Smooth muscle cell (in vitro differentiated cells): ENCODE results near the gene HOXC12. TPM values are rescaled to one million over a fixed set of nuclear protein-coding genes. Genes with fewer than 3 reads are reported as not detected.

ENCODE experiments used
- DNase-seq: peaks from one replicate; lab custom pipeline; 2025; ENCODE audit not compliant: unreplicated experiment; lab: John Stamatoyannopoulos, UW
- H2AFZ ChIP-seq: fragments of 200-600 bp; sonication (generic); 2 replicates; pipeline ENCODE4 v1.6.0; 2016; ENCODE audit warnings: antibody characterized with exemption, low read depth, mild to moderate bottlenecking
- H3F3A ChIP-seq: fragments of 200-600 bp; sonication (generic); 2 replicates; pipeline ENCODE4 v1.6.0; 2017; ENCODE audit warnings: antibody characterized with exemption, low read depth
- H3K27ac ChIP-seq: fragments of 200-600 bp; sonication (generic); 2 replicates; pipeline ENCODE4 v1.5.1; 2016; ENCODE audit warnings: low read depth, mild to moderate bottlenecking
- H3K27me3 ChIP-seq: fragments of 200-600 bp; sonication (generic); 2 replicates; pipeline ENCODE4 v1.6.1; 2016; ENCODE audit warnings: low read depth, mild to moderate bottlenecking
- H3K36me3 ChIP-seq: fragments of 200-600 bp; sonication (generic); 2 replicates; pipeline ENCODE4 v1.5.1; 2016; ENCODE audit warnings: low read depth
- H3K4me1 ChIP-seq: fragments of 200-600 bp; sonication (generic); 2 replicates; pipeline ENCODE4 v1.5.1; 2016; ENCODE audit warnings: low read depth
- H3K4me2 ChIP-seq: fragments of 200-600 bp; sonication (generic); 2 replicates; pipeline ENCODE4 v1.6.0; 2016; ENCODE audit warnings: mild to moderate bottlenecking
- H3K4me3 ChIP-seq: fragments of 200-600 bp; sonication (generic); 2 replicates; pipeline ENCODE4 v1.5.1; 2016; ENCODE audit warnings: mild to moderate bottlenecking
- H3K79me2 ChIP-seq: fragments of 200-600 bp; sonication (generic); 2 replicates; pipeline ENCODE4 v1.6.0; 2016; ENCODE audit warnings: low read depth, mild to moderate bottlenecking
- H3K9ac ChIP-seq: fragments of 200-600 bp; sonication (generic); 2 replicates; pipeline ENCODE4 v1.6.0; 2016; ENCODE audit warnings: low read depth
- H3K9me3 ChIP-seq: fragments of 200-600 bp; sonication (generic); replicated peaks from 2 replicates; pipeline ENCODE4 v1.5.1; 2016; ENCODE audit warnings: low read depth
- H4K20me1 ChIP-seq: fragments of 200-600 bp; sonication (generic); 2 replicates; pipeline ENCODE4 v1.6.0; 2016; ENCODE audit warnings: low read depth
- WGBS: methylation state at CpG from one replicate; pipeline ENCODE4 v1.1.7; 2016; ENCODE audit warnings: low lambda C conversion rate; 5-methylcytosine and 5-hydroxymethylcytosine counted together
- polyA plus RNA-seq: library from polyadenylated mRNA; unstranded; fragments of >200 nt; fragmentation: Nextera tagmentation; extraction: Ambion mirVana; gene quantifications from 2 replicates; pipeline ENCODE4 v1.2.1, GENCODE V29; 2016
- total RNA-seq: library from RNA; depleted of rRNA; stranded (reverse); fragments of >200 nt; gene quantifications from 2 replicates; pipeline ENCODE4 v1.2.3, GENCODE V29; 2014
- TF ChIP-seq, protein P1 (sequence below): fragments of 200-600 bp; sonication (generic); IDR thresholded peaks from 2 replicates; pipeline ENCODE4 v1.5.1; 2017; ENCODE audit warnings: borderline replicate concordance, mild to moderate bottlenecking, antibody characterized with exemption; ENCODE audit not compliant: insufficient read depth, poor library complexity, severe bottlenecking

The HOXC12 gene
- total and polyA plus RNA-seq, 2 experiments from 2014 or later: 0.32 TPM; not detected in 1

DNA sequence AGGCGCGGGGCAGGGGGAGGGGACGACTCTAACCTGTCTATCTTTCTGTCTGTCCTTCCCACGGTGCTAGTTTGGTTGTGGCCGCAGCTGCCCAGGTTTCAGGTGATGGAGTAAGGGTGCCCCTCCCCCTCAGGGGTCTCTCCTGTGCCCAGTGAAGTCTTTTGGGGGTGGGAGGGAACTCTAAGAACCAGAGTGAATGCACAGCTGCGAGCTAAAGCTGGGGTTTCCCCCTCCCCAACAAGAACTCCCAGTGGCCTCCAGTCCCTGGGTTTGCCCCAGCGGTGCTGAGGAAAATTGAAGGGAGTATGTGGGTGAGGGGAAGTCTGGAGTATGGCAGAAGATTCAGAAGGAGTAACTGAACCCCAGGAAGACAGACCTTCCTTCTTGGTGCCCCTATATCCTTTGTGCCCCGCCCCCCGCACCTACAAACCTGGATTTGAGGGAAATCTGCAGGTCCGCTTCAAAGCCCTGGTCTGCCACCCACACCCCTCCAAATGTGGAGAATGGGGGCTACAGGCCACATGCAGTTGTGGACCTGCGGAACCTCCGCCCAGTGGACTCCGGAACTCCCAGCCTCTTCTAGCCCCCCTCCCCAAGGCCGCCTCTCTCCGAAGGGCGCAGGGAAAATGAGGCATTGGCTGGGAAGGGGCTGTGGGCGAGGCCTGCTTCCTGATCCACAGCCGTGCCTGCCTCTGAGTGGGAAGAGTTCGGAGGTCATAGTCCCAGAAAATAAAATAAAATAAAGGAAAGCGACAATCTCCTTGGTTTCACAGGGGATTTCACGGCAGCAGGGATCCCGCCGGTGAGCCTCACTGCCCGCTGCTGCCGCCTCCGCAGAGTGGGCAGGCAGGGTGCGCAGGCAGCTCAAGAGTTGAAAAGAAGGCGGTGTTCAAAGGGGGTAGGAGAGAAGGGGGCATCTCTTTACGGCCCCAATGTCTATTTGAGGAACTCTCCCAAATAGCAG, 41.8 kb downstream of the HOXC12 start:
- no peaks in the 10 kb centered on the region for H3K79me2 ChIP-seq
- peak overlapping the region; percentile 63 for H3K9ac ChIP-seq

DNA sequence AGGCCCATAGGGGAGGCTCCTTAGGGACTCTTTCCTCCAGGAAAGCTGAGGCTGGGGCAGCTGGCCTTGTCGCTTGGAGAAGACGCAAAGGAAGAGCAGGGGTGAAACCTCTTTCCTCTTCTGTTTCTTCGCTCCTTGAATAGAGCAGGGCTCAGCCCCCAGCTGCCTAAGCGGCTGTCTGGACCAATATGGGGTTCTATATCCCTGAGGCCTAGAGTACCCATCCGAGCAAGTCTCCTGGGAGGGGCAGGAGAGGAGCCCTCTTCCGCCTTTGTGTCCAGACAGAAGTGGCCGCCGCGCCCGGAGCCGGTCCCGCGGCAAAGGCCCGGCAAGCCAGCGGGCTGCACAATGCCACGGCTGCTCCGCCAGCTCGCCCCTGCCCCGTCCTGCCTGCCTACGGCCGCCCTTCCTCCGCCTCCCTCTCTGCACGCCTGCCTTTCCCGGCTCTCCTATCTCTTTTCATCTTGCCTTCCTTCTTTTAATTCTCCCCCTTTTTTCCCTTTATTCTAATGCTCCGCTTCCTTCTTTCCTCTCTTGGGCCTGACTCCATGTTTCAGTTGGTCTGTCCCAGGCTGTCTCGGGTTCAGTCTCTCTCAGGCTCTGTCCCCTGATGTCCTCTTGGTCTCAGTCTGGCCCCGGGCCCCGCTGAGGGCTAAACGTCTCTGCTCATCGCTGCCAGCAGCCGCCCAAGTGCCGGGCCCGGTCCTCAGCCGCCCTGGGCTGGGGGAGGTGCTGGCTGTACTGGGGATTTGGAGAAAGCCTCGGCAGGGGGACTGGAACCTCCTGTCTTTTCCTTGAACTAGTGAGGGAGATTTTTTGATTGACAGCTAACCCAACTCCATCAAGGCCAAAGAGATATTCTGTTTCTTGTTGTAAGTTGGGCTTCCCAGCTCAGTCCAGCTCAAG, 42.8 kb downstream of the HOXC12 start:
- H3F3A ChIP-seq: no peaks in the 10 kb centered on the region
- peak overlapping the region; percentile 29 for H3K4me2 ChIP-seq
- peaks cover 100% of the 10 kb centered on the region for H3K27me3 ChIP-seq
- no peak overlapping the region for H3K27ac ChIP-seq
- H3K36me3 ChIP-seq: no peaks in the 10 kb centered on the region
- WGBS: 15% methylated on average over 35 of the region's 35 CpGs
- no peaks in the 10 kb centered on the region for H3K9me3 ChIP-seq
- no peak overlapping the region for H2AFZ ChIP-seq
- DNase-seq: no peak
- H3K4me3 ChIP-seq: no peak overlapping the region
- no peaks in the 10 kb centered on the region for H3K79me2 ChIP-seq
- peaks cover 7% of the 10 kb centered on the region for H3K4me1 ChIP-seq
- TF ChIP-seq, protein P1, sequence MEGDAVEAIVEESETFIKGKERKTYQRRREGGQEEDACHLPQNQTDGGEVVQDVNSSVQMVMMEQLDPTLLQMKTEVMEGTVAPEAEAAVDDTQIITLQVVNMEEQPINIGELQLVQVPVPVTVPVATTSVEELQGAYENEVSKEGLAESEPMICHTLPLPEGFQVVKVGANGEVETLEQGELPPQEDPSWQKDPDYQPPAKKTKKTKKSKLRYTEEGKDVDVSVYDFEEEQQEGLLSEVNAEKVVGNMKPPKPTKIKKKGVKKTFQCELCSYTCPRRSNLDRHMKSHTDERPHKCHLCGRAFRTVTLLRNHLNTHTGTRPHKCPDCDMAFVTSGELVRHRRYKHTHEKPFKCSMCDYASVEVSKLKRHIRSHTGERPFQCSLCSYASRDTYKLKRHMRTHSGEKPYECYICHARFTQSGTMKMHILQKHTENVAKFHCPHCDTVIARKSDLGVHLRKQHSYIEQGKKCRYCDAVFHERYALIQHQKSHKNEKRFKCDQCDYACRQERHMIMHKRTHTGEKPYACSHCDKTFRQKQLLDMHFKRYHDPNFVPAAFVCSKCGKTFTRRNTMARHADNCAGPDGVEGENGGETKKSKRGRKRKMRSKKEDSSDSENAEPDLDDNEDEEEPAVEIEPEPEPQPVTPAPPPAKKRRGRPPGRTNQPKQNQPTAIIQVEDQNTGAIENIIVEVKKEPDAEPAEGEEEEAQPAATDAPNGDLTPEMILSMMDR: no peak
- H3K9ac ChIP-seq: no peak overlapping the region
- no peaks in the 10 kb centered on the region for H4K20me1 ChIP-seq

More for the DNA sequence above, 41.8 kb downstream of the HOXC12 start:
- no peaks in the 10 kb centered on the region for H3F3A ChIP-seq
- no peaks in the 10 kb centered on the region for H3K36me3 ChIP-seq
- peaks cover 100% of the 10 kb centered on the region for H3K27me3 ChIP-seq
- 35% methylated on average over 29 of the region's 29 CpGs for WGBS
- no peak for DNase-seq
- H3K27ac ChIP-seq: peak overlapping the region; percentile 21
- peak overlapping the region; percentile 89 for H3K4me2 ChIP-seq
- H3K4me1 ChIP-seq: peaks cover 7% of the 10 kb centered on the region
- H4K20me1 ChIP-seq: no peaks in the 10 kb centered on the region
- TF ChIP-seq, protein P1: no peak
- peak overlapping the region; percentile 49 for H3K4me3 ChIP-seq
- peak overlapping the region; percentile 84 for H2AFZ ChIP-seq
- no peaks in the 10 kb centered on the region for H3K9me3 ChIP-seq

DNA sequence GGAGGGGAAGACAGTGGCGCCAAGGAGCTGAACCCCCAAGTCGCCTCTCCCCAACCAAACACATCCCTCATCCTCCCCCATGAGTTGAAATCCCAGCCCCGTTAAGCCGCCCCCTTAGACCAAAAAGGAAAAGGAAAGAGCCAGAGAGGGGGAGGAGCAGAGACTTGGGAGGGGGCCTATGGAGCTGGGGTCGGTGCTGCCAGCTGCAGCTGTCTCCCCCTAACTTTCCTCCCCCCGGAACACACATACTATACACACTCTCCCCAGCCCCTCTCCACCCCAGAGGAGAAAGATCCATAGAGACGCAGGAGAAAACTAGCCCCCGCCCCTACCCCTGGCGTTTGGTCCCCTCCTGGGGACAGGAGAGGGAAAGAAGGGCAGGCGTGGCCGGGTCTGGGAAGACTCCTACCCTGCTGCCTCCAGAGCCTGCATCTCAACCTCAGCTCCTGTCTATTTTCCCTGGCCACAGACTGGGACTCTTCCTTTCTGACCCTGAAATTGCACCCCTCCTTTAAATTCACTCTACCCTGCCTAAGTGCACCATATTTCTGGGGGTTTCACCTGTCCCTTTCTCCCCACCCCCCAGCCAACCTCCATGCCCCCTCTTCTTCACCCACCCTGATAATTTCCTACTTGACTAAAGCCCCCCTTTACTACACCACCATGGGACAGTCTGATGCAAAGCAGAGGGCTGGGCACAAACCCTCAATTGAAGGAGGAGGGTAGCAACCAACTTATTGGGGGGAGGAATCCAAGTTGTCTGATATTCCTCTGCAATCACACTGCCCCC, 43.6 kb downstream of the HOXC12 start:
- Histone ChIP-seq H3K4me3 (no peak overlapping the region), H4K20me1 (no peaks in the 10 kb centered on the region), H3K36me3 (no peaks in the 10 kb centered on the region), H3K27ac (no peak overlapping the region), H2AFZ (no peak overlapping the region), H3K79me2 (no peaks in the 10 kb centered on the region), H3K4me1 (peaks cover 7% of the 10 kb centered on the region), H3K4me2 (no peak overlapping the region), H3K9ac (no peak overlapping the region), H3F3A (no peaks in the 10 kb centered on the region), H3K27me3 (peaks cover 100% of the 10 kb centered on the region), H3K9me3 (no peaks in the 10 kb centered on the region)
- TF ChIP-seq, protein P1: no peak
- 30% methylated on average over 9 of the region's 11 CpGs for WGBS
- no peak for DNase-seq
